NCI-H1417 (cell line): ENCODE data around the gene GABRB2.

Source experiments
- DNase-seq, 3 experiments: peaks; one replicate each; lab custom pipeline; 2025; lab: John Stamatoyannopoulos, UW

GABRB2 gene

DNA sequence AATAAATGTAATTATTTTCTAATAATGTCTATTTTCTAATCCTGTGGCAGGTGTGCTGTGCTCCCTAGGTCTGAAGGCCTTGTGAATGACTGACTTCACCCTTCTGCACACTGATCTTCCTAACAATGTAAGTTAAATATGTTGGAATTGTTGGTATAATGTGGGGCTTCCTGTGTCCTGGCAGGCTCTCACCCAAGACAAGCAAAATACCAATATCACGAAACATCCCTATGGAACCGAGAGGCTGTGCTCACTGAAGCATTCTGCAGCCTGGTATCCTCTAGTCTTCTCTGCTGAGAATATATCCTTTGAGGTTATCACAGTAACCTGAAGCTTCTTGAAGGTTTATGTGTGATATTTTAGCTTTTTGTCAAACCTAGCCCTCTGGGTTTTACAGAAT, 159.4 kb downstream of the GABRB2 start:
- DNase-seq, result no peak

DNA sequence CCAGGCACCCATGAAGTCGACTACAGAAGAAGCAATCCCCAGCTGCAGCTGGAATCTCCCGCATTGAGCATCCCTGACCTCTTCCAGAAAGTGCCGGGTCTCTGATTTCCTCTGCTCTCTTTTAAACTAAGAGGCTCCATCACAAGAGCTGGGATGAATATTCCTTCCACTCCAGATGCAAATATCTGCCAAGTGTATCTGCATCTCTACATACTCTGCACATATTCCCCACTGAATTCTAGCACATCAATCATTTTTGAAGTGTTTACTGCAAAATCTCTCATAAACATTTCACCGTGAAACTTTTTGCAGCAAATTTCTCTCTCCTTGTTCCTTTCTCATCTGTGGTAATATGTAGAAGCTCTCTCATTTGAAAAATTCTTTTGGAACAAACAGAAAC, 161.5 kb downstream of the GABRB2 start:
- peak in 2 of 3 experiments; percentile 8 to 81 for DNase-seq

DNA sequence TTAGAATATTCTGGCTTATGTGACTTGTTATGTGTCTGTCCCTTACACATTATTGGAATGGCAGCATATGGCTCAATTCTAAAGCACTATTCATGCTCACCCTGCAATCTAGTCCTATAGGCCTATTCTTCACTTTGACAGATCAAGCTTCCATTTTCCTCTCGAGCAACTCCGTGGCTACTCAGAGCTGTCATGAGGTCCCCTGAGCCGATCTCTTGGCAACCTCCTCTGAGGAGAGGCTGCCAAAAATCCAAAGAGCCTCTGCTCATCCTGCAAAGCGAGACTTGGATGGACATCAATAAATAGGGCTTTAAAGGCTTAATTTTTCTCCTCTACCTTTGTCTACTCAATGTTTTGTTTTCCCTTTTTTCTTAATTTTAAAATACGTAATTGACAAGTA, 163.8 kb downstream of the GABRB2 start:
- DNase-seq, result no peak

DNA sequence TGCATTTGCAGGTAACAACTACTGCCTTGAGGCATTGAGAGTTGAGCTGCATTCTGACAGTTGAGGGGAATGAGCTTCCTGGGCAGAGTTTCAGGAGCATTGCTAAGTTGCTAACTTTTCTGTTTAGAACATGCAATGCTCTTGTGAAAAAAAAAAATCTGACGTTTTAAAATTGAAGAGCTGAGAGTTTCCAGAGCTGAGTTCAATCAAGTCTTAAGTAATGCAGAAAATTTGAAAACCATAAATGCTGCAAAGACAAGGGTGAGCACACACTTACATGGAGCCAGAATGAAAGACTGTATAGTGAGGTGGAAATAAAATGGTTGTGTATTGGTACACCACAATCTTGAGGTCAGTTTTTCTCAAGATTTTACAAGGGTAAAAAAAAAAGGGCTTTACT, 166.0 kb downstream of the GABRB2 start:
- DNase-seq, result peak in 1 of 3 experiments; percentile 41

DNA sequence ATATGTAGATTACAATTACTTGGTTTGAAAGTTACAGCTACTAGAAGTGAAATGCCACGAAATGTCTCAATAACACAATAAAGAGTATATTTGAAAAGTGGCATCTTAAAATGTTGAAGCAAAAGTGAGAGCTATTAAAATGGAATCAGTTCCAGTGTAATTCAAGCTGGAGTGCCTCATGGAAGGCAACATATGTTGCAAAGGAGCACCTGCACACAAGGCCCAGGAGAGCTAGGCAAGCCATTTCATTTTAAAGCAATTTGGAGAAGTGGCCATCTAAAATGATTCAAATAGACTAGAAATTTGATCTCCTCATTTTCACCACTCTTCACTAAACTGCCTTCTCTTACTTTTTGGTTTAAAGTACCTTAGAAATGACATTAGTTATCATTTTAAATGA, 167.8 kb downstream of the GABRB2 start:
- DNase-seq, result peak in 2 of 3 experiments; percentile 40 to 88

DNA sequence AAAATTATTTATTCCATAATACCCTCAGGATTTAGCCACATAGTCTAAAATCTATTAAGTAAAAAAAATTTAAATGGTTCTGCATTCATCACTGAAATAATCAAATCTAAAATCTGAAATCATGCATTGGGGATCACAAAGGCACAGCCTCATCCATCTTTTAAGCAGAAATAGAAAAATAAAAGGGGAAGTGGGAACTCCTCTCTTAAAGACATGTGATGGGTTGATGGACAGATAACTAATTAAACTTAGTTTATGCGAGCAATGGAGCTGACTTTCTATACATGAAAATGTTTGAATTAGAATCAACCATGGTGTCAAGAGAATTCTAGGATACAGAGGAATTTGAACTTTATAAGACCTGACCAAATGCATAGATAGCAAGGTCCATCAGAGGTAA, 170.5 kb downstream of the GABRB2 start:
- DNase-seq, result no peak

DNA sequence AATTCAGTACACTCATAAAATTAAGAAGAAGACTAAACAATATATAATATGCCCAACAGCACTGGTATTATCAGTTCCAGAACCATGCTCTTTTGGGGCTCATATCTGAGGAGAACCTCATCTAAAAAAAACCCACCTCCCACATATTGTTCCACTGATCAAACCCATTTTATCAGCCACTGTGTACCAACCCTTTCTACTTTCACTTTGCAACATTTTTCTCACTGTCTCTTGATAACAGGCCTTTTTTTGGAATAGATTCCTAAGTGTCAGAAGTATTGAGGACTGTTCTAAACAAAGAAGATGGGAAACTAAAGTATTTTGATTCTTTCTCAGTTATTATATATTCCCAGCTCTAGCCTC, 173.2 kb downstream of the GABRB2 start:
- DNase-seq, result no peak

DNA sequence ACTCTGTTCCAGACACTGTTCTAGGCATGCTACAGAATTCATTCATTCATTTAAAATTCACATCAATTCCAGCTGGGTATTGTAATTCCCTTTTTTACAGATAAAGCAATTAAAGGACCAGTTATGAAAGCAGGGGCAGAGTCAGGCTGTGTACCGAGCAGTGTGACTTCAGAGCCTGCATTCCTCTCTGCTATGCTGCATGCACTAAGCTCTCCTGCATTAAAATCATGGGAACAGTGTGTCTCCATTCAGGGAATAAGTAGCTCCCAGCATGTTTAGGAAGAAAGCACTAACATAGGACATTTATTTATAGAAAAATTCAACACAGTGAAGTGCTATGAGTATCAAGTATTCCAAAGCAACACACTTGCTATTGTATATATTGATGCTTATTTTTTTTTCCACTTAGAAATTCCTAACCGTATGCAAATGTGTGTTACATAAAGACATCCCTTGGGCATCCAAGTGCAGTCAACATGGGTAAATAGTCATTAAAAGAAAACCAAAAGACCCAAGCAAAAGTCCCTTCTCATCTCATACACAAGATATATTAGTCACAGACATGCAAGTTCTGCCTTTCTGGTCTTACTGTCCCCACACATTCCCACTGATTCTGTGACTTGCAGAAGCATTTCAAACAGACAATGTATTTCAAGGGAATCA, 173.7 kb downstream of the GABRB2 start:
- no peak for DNase-seq

DNA sequence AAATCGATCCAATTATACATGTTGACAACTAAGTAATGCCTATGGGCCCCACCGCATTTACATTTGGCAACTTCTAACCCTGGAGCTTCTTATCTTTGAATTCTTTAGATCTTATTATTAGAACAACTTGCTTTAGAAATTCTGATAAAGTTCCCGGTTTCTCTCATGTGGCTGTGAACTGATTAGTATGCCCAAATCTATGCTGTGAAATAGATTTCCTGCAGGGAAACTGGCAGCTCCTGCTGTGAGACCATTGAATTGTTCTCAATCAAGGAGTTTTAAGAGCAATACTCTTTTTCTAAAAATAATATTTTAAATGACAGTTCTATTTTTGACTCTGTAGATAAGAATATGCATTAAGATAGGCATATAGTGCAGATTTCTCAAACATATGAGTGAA, 177.5 kb downstream of the GABRB2 start:
- peak in 2 of 3 experiments; percentile 5 to 37 for DNase-seq

DNA sequence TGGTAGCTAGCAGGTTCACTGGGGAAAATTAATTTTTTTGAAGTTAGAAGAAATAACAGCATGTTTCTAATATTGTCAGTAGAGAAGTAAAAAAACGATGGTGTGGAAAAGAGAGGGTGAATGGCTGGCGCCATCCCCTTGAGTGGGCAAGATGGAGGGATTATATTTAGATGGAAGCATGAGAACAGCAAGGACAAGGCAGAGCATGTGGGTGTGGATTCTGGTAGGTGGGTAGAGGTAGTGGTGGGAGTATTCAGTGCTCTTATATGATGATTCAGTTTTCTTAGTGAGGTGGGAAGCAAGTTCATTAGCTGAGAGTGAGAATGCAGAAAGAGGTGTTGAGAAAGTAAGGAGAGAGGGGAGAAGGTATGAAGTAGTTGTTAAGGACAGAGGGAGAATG, 188.1 kb downstream of the GABRB2 start:
- no peak for DNase-seq

DNA sequence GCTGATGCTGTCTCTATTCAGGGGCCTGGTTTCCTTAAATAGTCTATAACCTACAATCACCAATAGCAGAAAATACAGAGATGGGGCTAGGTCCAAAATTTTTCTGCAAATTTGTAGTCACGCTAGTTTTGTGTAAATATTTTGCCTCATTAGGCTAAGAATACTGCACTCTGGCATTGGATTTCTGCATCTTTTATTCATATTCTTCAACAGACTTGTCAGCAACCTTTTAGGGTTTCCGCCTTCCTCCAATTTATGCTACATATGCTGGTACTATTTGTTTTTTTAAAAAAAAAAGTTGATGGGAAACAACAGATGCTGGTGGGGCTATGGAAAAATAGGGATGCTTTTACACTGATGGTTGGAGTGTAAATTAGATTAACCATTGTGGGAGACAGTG, 202.3 kb downstream of the GABRB2 start:
- DNase-seq, result no peak

DNA sequence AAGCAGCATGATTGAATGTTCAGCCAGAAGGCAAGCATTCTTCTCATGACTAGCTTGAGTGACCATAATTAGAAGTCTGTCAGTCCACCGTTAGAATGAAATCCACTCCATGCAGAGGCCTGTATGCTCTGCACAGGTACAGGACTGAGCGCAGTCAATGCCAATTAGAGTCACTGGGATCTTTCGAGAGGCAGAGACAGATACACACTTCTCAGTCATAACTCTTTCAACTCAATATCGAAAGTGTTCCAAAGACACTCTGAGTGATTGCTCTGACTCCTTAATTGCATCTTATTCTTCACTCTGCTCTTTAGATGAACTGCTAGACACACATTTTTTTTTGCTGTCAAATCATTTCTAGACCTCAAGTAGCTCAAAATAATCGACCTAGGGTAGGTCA, 203.6 kb downstream of the GABRB2 start:
- peak in 1 of 3 experiments; percentile 2 for DNase-seq

DNA sequence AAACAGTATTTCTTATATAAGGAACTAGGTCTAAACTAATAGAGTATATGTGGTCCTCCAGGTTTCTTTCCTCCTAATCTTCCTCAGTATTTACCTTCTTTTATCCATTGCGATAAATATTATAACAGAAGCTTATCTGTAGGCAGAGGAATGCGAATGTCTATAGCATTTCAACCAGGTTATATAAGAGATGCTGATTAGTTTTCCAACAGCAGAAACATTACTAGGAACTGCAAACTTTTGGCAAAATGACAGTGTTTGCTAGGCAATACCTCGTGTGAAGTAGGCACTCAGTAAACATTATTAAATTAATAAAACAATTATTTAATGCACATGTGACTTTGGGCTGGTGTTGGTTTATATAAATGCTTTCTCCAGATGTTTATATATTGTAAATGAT, 206.5 kb downstream of the GABRB2 start:
- no peak for DNase-seq

DNA sequence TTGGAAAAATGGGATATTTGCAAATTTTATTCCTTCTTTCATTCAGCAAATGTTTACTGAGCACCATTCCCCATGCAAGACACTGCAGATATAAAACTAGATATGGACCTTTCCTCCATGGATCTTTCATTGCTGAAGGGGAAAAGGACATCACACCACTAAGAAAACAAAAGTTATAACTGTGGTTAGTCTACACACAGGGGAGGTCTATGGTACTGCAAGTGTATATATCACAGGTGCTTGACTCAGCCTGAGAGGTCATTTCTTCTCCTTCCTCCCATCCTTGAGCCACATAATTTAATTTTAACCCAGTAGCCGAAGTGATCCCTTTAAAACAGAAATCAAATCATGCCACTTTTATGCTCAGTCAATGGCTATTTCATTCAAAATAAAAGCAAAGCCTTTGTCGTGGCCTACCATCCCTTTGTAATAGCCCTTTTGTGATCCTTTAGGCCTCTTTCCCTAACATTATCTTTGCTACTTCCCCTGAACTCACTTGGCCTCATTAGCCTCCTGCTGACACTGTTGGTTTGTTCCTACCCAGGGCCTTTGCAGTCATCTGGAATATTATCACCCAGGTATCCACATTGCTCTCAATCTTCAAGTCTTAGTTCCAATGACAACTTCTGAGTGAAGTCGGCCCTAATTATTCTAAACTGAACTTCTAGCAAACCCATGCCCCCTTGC, 213.2 kb downstream of the GABRB2 start:
- no peak for DNase-seq

DNA sequence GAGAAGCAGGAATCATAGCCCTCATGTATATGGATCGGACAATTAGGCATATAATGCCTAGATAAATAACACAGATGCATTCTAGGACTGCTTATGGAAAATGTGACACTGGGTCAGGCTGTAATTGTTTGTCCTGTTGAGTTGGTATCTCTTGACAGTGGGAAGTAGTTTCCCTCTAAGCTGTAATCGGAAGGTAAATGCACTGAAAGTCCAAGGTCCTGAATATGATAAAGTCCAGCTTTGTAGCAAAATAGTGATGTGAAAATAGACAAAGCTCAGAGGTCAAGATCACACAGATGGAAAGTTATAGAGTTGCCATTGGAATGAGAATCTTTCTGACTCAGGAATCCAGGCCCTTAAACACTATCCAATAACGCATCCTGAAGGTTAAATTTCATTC, 214.2 kb downstream of the GABRB2 start:
- DNase-seq, result no peak

DNA sequence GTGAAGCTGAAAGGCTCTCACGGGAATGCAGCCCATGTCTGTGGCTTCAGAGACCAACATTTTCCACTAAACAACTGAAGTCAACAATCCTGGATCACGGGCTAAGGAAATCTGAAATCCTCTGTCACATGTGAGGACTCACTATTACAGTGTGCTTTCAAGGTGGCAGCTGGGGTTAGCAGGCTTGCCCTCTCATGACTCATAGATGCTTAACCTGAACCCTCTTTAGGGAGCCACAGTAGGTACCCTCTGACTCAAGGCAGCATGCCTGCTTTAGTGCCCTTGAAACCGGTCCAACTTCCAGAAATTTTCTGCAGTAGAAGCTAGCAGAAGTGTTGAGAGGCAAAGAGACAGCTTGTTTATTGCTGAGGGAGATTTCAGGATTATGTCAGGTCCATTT, 232.5 kb downstream of the GABRB2 start:
- DNase-seq, result no peak

DNA sequence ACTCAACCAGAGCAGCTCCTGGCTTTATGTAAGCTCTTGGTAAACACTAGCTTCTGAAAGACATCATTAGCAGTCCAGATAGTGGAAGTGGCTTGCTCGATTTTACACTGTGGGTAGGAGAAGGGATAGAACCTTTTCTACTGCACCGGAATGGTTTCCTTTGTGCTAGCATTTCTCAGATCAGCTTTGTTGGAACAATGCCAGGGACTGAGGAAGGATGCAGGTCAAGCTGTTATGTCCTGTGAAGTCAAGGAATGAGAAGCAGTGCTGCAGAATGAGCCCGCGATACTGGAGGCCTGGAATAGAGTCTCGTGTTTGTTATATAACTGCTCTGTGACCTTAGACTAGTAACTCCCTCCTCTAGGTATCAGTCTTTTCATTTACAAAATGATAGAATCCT, 233.6 kb downstream of the GABRB2 start:
- DNase-seq, result no peak

DNA sequence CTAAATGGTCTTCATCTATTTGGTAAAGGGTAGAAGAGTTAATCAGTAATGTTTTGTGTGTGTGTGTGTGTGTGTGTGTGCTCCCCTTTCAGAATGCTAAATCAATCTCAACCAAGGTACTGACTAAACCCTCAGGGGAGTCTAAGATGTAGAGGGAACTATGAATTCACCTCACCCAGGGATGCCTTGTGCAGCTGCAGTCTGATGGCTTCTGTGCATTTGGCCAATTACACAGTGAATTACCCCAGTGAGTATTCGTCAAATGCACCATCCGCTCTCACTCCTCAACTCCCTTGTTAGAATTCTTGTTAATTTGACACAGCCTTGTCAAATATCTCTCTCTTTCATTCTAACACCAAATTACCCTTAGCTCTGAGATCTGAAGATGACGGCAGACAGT, 234.6 kb downstream of the GABRB2 start:
- DNase-seq, result no peak

DNA sequence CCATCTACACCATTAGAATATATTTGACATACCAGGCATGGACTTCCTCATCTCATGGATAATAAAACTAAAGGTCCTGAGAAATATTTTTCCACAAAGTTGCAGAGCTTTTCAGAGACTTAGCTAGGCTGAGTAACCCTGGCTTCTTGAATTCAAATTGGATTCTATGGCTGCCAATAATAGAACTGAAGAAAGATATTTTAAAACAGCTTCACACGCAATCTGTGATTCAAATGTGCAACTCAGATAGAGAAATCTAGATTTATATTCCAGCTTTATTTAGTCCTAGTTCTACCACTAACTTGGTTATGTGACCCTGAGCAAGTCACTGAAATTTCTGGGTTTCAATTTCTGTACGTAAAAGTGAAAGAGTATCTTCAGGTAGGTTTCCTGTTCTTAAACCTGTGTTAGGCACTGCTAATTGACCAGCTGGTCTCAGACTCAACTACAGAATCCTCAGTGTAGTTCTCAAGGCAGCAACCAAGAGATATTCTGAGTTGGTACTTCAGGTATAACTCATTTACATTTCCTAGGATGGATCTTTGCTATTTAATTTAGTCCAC, 235.3 kb downstream of the GABRB2 start:
- no peak for DNase-seq

DNA sequence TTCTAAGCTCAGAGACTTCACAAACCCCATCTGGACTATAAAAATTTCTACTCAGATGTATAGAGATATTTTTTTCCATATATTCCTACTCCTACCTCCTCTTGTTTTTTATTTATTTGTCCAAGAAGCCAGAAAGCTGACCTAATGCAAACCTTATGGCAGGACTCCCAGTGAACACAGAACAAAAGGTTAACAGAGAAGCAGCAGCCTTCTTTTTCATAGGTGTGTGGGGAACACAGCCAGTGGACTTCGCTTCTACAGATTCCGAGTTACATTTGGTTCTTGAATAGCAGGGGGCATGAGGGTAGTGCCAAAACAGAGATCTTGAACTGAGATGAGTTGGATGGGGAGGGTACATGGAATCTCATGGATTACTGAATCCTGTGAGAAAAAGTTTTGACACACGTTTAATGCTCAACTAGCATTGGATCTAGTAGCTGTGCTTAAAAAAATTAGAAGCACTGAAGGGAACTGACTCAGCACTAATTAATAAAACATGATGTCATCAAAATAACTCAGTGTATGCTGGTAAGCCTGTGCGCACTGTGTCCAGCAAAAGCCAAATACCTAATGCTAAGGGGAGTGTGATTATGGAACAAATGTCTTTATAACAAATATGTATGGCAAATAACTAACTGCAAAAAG, 240.1 kb downstream of the GABRB2 start:
- no peak for DNase-seq

DNA sequence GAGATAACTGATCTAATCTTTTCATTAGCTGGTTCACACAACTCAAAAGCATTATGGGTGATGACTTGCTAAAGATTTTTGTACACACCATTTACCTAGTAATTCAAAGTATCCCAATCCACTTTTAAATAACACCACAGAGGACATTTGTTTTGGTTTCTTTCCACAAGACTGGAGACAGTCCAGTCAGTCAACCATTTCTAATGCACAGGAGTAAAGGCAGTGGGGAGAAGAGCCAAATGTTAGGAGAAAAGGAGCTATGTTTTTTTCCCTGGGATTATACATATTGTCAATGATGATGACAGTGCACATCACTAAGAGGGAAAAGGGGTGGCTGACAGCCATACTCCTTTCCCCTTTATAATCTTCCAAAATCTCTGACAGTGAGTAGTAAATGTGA, 240.9 kb downstream of the GABRB2 start:
- DNase-seq, result no peak

DNA sequence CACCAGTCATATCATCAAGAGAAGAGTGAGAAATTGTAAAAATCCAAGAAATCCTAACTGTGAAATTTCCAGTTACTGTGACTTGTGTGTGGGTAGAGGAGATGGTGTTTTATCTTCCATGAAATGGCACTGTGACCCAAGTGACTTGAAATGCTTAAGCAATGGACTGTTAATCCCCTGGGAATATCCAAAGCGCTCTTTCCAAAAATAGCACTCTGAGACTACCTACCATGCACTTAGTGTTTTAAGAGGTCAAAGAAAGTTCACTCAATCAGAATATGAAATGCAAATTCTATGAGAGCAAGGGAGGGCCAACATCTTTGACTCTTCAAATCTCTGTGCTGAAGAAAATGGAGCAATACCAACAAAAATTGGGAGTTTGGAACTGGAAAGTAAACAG, 244.0 kb downstream of the GABRB2 start:
- peak in 1 of 3 experiments; percentile 85 for DNase-seq

DNA sequence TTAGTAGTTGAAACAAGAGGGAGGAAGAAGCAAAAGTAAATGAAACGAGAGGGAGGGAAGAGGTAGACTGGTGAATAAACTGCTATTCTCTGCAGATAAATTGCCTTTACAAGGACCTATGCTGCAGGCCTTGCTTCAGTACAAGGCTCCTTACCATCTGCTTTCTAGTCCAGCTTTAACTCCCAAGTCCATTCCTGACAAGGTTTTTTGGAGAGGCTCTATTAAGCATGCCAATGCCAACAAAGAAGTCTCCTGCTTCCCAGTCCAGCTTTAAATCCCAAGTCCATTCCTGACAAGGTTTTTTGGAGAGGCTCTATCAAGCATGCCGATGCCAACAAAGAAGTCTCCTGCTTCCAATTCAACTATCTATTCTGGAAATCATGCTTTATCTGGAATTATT, 244.9 kb downstream of the GABRB2 start:
- DNase-seq, result no peak
